Hepatocyte (in vitro differentiated cells): ENCODE measurements around the gene SCARF2. TPM values are rescaled to one million over a fixed set of nuclear protein-coding genes. Genes with fewer than 3 reads are reported as not detected.

Source experiments
- DNase-seq: peaks from one replicate; pipeline ENCODE4 v3.0.0-alpha.2; 2016; ENCODE audit warnings: low spot score
- H2AFZ ChIP-seq: fragments of 200-600 bp; sonication (generic); 2 replicates; pipeline ENCODE4 v1.6.0; 2016; ENCODE audit warnings: antibody characterized with exemption, mild to moderate bottlenecking
- H3K27ac ChIP-seq: fragments of 200-600 bp; sonication (generic); 2 replicates; pipeline ENCODE4 v1.5.1; 2016; ENCODE audit warnings: mild to moderate bottlenecking
- H3K27me3 ChIP-seq: fragments of 200-600 bp; sonication (generic); 2 replicates; pipeline ENCODE4 v1.6.1; 2016
- H3K36me3 ChIP-seq: fragments of 200-600 bp; sonication (generic); replicated peaks from 2 replicates; pipeline ENCODE4 v1.5.1; 2016; ENCODE audit warnings: low read depth; ENCODE audit not compliant: insufficient read depth
- H3K4me1 ChIP-seq: fragments of 200-600 bp; sonication (generic); 2 replicates; pipeline ENCODE4 v1.5.1; 2016; ENCODE audit warnings: mild to moderate bottlenecking, moderate library complexity; ENCODE audit not compliant: insufficient read depth
- H3K4me2 ChIP-seq: fragments of 200-600 bp; sonication (generic); 2 replicates; pipeline ENCODE4 v1.6.0; 2016
- H3K4me3 ChIP-seq: fragments of 200-600 bp; sonication (generic); 2 replicates; pipeline ENCODE4 v1.5.1; 2016; ENCODE audit warnings: mild to moderate bottlenecking
- H3K79me2 ChIP-seq: fragments of 200-600 bp; sonication (generic); 2 replicates; pipeline ENCODE4 v1.6.0; 2017; ENCODE audit warnings: mild to moderate bottlenecking
- H3K9me2 ChIP-seq: fragments of 200-600 bp; sonication (generic); replicated peaks from 2 replicates; pipeline ENCODE4 v1.6.0; 2017; ENCODE audit warnings: mild to moderate bottlenecking; ENCODE audit not compliant: insufficient read depth
- H3K9me3 ChIP-seq: fragments of 200-600 bp; sonication (generic); 2 replicates; pipeline ENCODE4 v1.5.1; 2016; ENCODE audit warnings: low read depth, mild to moderate bottlenecking
- H4K20me1 ChIP-seq: fragments of 200-600 bp; sonication (generic); 2 replicates; pipeline ENCODE4 v1.6.0; 2016; ENCODE audit warnings: mild to moderate bottlenecking; ENCODE audit not compliant: insufficient read depth, poor library complexity, severe bottlenecking
- CTCF ChIP-seq: fragments of 200-600 bp; sonication (generic); IDR thresholded peaks from 2 replicates; pipeline ENCODE4 v1.5.1; 2016; ENCODE audit warnings: antibody characterized with exemption, mild to moderate bottlenecking; ENCODE audit not compliant: poor library complexity
- EZH2 ChIP-seq: fragments of 200-600 bp; sonication (generic); IDR thresholded peaks from 2 replicates; pipeline ENCODE4 v1.6.1; 2016; ENCODE audit warnings: antibody characterized with exemption, mild to moderate bottlenecking, borderline replicate concordance
- EZH2phosphoT487 ChIP-seq: fragments of 200-600 bp; sonication (generic); IDR thresholded peaks from one replicate; pipeline ENCODE4 v1.6.1; 2018; ENCODE audit warnings: antibody characterized with exemption, mild to moderate bottlenecking, low read depth, moderate library complexity; ENCODE audit not compliant: unreplicated experiment, severe bottlenecking
- WGBS: methylation state at CpG from one replicate; pipeline ENCODE4 v1.1.6; 2016; ENCODE audit warnings: low lambda C conversion rate; ENCODE audit errors: missing lambda C conversion rate; 5-methylcytosine and 5-hydroxymethylcytosine counted together
- polyA plus RNA-seq: library from polyadenylated mRNA; unstranded; fragments of >200 nt; fragmentation: Nextera tagmentation; extraction: Ambion mirVana; gene quantifications from 2 replicates; pipeline ENCODE4 v1.2.1, GENCODE V29; 2016
- total RNA-seq: library from RNA; depleted of rRNA; stranded (reverse); fragments of >200 nt; gene quantifications from 2 replicates; pipeline ENCODE4 v1.2.3, GENCODE V29; 2014

SCARF2 gene
- total and polyA plus RNA-seq, 2 experiments from 2014 or later: 19.3 to 35.2 TPM

DNA sequence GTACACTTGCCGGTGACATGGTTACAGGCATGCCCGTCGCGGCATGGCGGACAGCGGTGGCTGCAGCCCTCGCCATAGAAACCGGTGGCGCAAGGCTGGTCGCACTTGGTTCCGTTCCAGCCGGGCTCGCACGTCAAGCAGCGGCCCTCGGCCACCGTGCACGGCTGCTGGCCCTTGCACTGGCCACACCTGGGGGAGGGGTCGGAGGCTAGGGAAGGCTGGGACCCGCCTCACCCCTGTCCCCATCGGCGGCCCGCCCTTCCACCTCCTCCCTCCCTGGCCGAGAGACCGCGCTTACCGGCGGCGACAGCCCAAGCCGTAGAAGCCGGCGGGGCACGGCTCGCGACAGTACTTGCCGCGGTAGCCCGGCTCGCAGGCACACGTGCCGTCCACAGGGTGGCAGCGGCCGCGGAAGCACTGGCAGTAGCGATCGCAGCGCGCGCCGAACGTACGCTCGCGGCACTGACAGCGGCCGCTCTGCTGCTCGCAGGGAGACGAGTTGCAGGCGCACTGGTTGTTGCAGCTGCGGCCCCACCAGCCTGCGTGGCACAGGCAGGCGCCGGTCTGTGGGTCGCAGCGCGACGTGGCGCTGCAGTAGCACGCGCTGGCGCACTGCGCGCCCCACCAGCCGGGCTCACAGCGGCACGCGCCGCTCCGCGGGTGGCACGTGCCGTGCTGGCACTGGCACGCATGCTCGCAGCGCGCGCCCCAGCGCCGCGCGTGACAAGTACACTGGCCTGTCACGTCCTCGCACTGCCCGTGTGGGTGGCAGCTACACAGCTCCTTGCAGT lies 6.7 kb downstream of the SCARF2 start:
- H3K27me3 ChIP-seq: peaks cover 22% of the 10 kb centered on the region
- H3K9me3 ChIP-seq: no peaks in the 10 kb centered on the region
- H3K9me2 ChIP-seq: no peaks in the 10 kb centered on the region
- H3K4me2 ChIP-seq: peak overlapping the region; percentile 89
- H3K4me3 ChIP-seq: no peak overlapping the region
- H3K27ac ChIP-seq: no peak overlapping the region
- peaks cover 53% of the 10 kb centered on the region for H3K79me2 ChIP-seq
- peak; percentile 80 for DNase-seq
- peaks cover 28% of the 10 kb centered on the region for H3K4me1 ChIP-seq
- H4K20me1 ChIP-seq: peaks cover 58% of the 10 kb centered on the region
- TF ChIP-seq EZH2: no peak
- TF ChIP-seq CTCF: peak; percentile 45
- no peaks in the 10 kb centered on the region for H3K36me3 ChIP-seq
- H2AFZ ChIP-seq: no peak overlapping the region
- WGBS: 17% methylated on average over 65 of the region's 94 CpGs

DNA sequence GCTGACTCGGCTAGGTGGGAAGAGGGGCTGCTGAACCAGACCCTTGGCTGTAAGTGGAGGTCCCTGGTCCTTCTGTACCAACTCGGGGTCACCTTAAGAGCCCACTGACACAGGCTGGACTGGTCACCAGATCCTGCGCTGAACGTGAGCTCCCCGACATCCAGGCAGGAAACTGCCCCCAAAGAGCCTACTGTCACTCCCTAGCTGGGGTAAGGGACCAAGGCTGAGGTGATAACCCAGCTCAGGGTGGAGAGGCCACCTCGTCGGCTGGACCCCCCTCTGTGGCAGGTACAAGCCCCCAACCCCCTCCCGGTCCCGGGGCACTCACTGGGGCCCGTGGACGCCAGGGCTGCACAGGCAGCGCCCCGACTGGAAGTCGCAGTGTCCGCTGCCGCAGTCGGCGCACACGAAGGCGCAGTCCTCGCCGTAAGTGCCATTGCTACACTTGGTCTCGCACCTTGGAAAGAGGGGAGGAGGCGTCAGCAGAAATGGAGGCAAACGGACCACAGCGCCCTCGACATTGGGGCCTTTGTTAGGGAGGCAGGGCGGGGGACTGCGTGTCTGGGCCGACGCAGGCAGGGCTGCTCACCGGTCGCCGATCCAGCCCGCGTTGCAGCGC lies 7.4 kb downstream of the SCARF2 start:
- H3K27ac ChIP-seq: no peak overlapping the region
- H2AFZ ChIP-seq: no peak overlapping the region
- H3K36me3 ChIP-seq: no peaks in the 10 kb centered on the region
- H3K4me3 ChIP-seq: no peak overlapping the region
- 91% methylated on average over 37 of the region's 37 CpGs for WGBS
- peaks cover 52% of the 10 kb centered on the region for H4K20me1 ChIP-seq
- peaks cover 15% of the 10 kb centered on the region for H3K27me3 ChIP-seq
- peak overlapping the region; percentile 89 for H3K4me2 ChIP-seq
- H3K9me3 ChIP-seq: no peaks in the 10 kb centered on the region
- no peak for DNase-seq
- TF ChIP-seq CTCF (no peak), EZH2phosphoT487 (no peak), EZH2 (no peak)
- peaks cover 46% of the 10 kb centered on the region for H3K79me2 ChIP-seq
- H3K4me1 ChIP-seq: peaks cover 23% of the 10 kb centered on the region
- H3K9me2 ChIP-seq: no peaks in the 10 kb centered on the region

DNA sequence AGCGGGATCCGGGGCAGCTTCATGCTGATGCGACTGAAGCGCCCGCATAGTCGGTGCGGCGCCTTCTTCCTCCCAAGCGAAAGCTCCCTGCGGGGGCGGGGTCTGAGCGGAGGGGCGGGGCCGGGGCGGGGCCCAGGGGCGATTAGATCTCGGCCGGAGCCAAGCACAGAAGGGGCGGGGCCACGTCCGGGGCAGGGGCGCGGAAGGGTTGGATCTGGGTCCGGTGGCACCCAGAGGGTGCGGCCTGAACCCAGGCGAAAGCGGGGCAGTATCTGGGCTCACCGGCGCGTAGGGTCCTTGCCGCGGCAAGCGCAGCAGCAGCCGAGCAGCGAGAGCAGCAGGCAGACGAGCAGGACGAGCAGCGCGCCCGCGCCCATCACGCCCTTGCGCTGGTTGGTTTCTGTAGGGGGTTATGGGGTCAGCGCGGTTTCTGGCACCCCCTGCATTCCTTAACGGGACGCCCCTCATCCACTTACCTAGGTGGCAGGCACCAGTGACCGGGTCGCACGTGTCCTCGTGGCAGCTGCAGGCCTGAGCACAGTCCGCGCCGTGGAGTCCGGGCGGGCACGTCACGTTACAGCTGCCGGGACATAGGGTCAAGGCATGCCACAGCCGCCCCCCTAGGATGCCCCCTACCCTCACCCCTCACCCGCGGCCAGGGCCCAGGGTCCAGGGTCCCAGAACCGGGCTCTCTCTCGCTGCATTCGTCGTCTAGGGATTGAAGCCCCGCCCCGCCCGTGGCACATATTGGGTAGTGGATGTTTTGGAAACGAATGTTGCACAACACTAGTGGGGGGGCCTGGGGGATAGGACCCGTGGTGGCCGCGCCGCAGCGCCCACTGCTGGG lies 8.1 kb downstream of the SCARF2 start:
- H3K4me3 ChIP-seq: no peak overlapping the region
- no peak overlapping the region for H2AFZ ChIP-seq
- H3K79me2 ChIP-seq: peaks cover 38% of the 10 kb centered on the region
- peaks cover 22% of the 10 kb centered on the region for H3K4me1 ChIP-seq
- no peak overlapping the region for H3K4me2 ChIP-seq
- no peak overlapping the region for H3K27ac ChIP-seq
- no peaks in the 10 kb centered on the region for H3K36me3 ChIP-seq
- no peaks in the 10 kb centered on the region for H3K9me3 ChIP-seq
- TF ChIP-seq EZH2phosphoT487 (no peak), EZH2 (no peak), CTCF (no peak)
- peaks cover 13% of the 10 kb centered on the region for H3K27me3 ChIP-seq
- WGBS: 86% methylated on average over 51 of the region's 75 CpGs
- H4K20me1 ChIP-seq: peaks cover 45% of the 10 kb centered on the region
- DNase-seq: peak; percentile 19
- no peaks in the 10 kb centered on the region for H3K9me2 ChIP-seq
